Measurements from ENCODE around the gene USP27X.

DNA sequence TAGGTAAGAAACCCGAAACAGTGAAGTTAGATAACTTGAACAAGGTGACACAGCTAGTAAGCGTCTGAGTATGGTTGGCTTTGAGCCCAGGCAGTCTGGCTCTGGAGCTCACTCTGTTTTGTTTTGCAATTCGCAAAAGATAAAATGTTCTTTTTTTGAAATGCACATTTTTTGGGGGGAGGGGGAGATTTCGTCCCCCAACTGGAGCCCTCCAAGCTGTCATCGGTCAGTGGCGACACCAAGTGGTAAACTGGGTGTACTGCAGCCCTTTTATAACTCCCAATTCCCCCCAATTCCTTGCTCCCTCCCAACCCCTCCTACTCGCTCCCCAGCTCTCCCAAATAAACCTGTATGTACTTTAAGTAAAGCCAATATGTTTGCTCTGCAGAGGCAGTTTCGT, 40.3 kb downstream of the USP27X start:
- TF ChIP-seq, protein P1, sequence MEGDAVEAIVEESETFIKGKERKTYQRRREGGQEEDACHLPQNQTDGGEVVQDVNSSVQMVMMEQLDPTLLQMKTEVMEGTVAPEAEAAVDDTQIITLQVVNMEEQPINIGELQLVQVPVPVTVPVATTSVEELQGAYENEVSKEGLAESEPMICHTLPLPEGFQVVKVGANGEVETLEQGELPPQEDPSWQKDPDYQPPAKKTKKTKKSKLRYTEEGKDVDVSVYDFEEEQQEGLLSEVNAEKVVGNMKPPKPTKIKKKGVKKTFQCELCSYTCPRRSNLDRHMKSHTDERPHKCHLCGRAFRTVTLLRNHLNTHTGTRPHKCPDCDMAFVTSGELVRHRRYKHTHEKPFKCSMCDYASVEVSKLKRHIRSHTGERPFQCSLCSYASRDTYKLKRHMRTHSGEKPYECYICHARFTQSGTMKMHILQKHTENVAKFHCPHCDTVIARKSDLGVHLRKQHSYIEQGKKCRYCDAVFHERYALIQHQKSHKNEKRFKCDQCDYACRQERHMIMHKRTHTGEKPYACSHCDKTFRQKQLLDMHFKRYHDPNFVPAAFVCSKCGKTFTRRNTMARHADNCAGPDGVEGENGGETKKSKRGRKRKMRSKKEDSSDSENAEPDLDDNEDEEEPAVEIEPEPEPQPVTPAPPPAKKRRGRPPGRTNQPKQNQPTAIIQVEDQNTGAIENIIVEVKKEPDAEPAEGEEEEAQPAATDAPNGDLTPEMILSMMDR (IDR thresholded peaks at IDR 0.05), result peak; percentile 50 to 84 (median 68)
- TF ChIP-seq POLR2AphosphoS5 (IDR thresholded peaks at IDR 0.05) (no peak), POLR2A (IDR thresholded peaks at IDR 0.05) (no peak)
